Astrocyte (in vitro differentiated cells and primary cell): ENCODE results near the gene GGCT. TPM values are rescaled to one million over a fixed set of nuclear protein-coding genes. Genes with fewer than 3 reads are reported as not detected.

Source experiments
- DNase-seq: peaks from one replicate; pipeline ENCODE4 v3.0.0-alpha.2; 2010; ENCODE audit warnings: low read depth
- FAIRE-seq: peaks from 2 replicates; lab custom pipeline; 2011; peaks lifted over from hg19 to GRCh38; lab: Jason Lieb, UNC
- H2AFZ ChIP-seq: 2 replicates; pipeline ENCODE4 v1.6.0; 2012; ENCODE audit warnings: low read depth, low read length, inconsistent platforms
- H3K27ac ChIP-seq: 2 replicates; pipeline ENCODE4 v1.5.1; 2011; ENCODE audit warnings: low read depth, low read length, inconsistent platforms
- H3K27me3 ChIP-seq: 2 replicates; pipeline ENCODE4 v1.6.0; 2011; ENCODE audit warnings: low read length, inconsistent platforms; ENCODE audit not compliant: insufficient read depth
- H3K36me3 ChIP-seq: 2 replicates; pipeline ENCODE4 v1.5.1; 2011; ENCODE audit warnings: low read length, inconsistent platforms; ENCODE audit not compliant: insufficient read depth
- H3K4me1 ChIP-seq: 2 replicates; pipeline ENCODE4 v1.5.1; 2011; ENCODE audit warnings: low read length, inconsistent platforms; ENCODE audit not compliant: insufficient read depth
- H3K4me2 ChIP-seq: 2 replicates; pipeline ENCODE4 v1.6.0; 2012; ENCODE audit warnings: low read length, inconsistent platforms
- H3K4me3 ChIP-seq: 2 replicates; pipeline ENCODE4 v1.5.1; 2011; ENCODE audit warnings: low read depth, mild to moderate bottlenecking, low read length, inconsistent platforms; ENCODE audit not compliant: insufficient read depth
- H3K79me2 ChIP-seq: 2 replicates; pipeline ENCODE4 v1.6.0; 2012; ENCODE audit warnings: mild to moderate bottlenecking, low read length, inconsistent platforms; ENCODE audit not compliant: insufficient read depth
- H3K9ac ChIP-seq: 2 replicates; pipeline ENCODE4 v1.6.0; 2012; ENCODE audit warnings: mild to moderate bottlenecking, low read length, inconsistent platforms
- H3K9me3 ChIP-seq: 2 replicates; pipeline ENCODE4 v1.5.1; 2012; ENCODE audit warnings: low read depth, mild to moderate bottlenecking, low read length, inconsistent platforms; ENCODE audit not compliant: insufficient read depth
- H4K20me1 ChIP-seq: 2 replicates; pipeline ENCODE4 v1.6.0; 2012; ENCODE audit warnings: low read length, inconsistent platforms; ENCODE audit not compliant: insufficient read depth
- H3K27ac Mint-ChIP-seq: one replicate; pipeline ENCODE4 v1.8.0; 2021; ENCODE audit warnings: mild to moderate bottlenecking, mixed read lengths; ENCODE audit not compliant: unreplicated experiment
- H3K27me3 Mint-ChIP-seq: one replicate; pipeline ENCODE4 v1.8.0; 2021; ENCODE audit warnings: low read depth, mixed read lengths; ENCODE audit not compliant: unreplicated experiment
- H3K36me3 Mint-ChIP-seq: one replicate; pipeline ENCODE4 v1.8.0; 2021; ENCODE audit warnings: low read depth, mixed read lengths; ENCODE audit not compliant: unreplicated experiment
- H3K4me1 Mint-ChIP-seq: one replicate; pipeline ENCODE4 v1.8.0; 2021; ENCODE audit warnings: low read depth, mixed read lengths; ENCODE audit not compliant: unreplicated experiment
- H3K4me3 Mint-ChIP-seq: one replicate; pipeline ENCODE4 v1.8.0; 2021; ENCODE audit warnings: mild to moderate bottlenecking, moderate library complexity, mixed read lengths; ENCODE audit not compliant: unreplicated experiment
- H3K9me3 Mint-ChIP-seq: one replicate; pipeline ENCODE4 v1.8.0; 2021; ENCODE audit warnings: mild to moderate bottlenecking, mixed read lengths; ENCODE audit not compliant: unreplicated experiment
- EZH2 ChIP-seq: IDR thresholded peaks from 2 replicates; pipeline ENCODE4 v1.6.1; 2012; ENCODE audit warnings: mild to moderate bottlenecking, low read length, inconsistent platforms; ENCODE audit not compliant: insufficient read depth
- total RNA-seq: library from RNA; stranded (reverse); gene quantifications from 2 replicates; pipeline ENCODE4 v1.2.1, GENCODE V29; 2021
- TF ChIP-seq, protein P1 (sequence below): IDR thresholded peaks from 2 replicates; pipeline ENCODE4 v1.5.1; 2011; ENCODE audit warnings: low read depth, mild to moderate bottlenecking, inconsistent platforms, low read length, moderate library complexity; ENCODE audit not compliant: insufficient read depth

The GGCT gene
- total RNA-seq, 1 donor from 2014 or later = 29.6 TPM

GRCh38 chr7:30526163-30526562 lies 21.5 kb upstream of the GGCT start:
- no peak for TF ChIP-seq EZH2
- TF ChIP-seq, protein P1, sequence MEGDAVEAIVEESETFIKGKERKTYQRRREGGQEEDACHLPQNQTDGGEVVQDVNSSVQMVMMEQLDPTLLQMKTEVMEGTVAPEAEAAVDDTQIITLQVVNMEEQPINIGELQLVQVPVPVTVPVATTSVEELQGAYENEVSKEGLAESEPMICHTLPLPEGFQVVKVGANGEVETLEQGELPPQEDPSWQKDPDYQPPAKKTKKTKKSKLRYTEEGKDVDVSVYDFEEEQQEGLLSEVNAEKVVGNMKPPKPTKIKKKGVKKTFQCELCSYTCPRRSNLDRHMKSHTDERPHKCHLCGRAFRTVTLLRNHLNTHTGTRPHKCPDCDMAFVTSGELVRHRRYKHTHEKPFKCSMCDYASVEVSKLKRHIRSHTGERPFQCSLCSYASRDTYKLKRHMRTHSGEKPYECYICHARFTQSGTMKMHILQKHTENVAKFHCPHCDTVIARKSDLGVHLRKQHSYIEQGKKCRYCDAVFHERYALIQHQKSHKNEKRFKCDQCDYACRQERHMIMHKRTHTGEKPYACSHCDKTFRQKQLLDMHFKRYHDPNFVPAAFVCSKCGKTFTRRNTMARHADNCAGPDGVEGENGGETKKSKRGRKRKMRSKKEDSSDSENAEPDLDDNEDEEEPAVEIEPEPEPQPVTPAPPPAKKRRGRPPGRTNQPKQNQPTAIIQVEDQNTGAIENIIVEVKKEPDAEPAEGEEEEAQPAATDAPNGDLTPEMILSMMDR = no peak
- H4K20me1 ChIP-seq = no peaks in the 10 kb centered on the region
- H3K4me3 ChIP-seq = no peak overlapping the region
- H3K27me3 Mint-ChIP-seq = peaks cover 4% of the 10 kb centered on the region
- peaks cover 5% of the 10 kb centered on the region for H3K4me1 Mint-ChIP-seq
- no peak overlapping the region for H3K27ac ChIP-seq
- peaks cover 2% of the 10 kb centered on the region for H3K36me3 Mint-ChIP-seq
- H2AFZ ChIP-seq = no peak overlapping the region
- no peak overlapping the region for H3K4me2 ChIP-seq
- H3K9me3 ChIP-seq = no peaks in the 10 kb centered on the region
- H3K27me3 ChIP-seq = no peaks in the 10 kb centered on the region
- no peaks in the 10 kb centered on the region for H3K9me3 Mint-ChIP-seq
- DNase-seq (no peak), FAIRE-seq (no peak)
- no peaks in the 10 kb centered on the region for H3K36me3 ChIP-seq
- no peaks in the 10 kb centered on the region for H3K79me2 ChIP-seq
- no peaks in the 10 kb centered on the region for H3K4me1 ChIP-seq
- no peak overlapping the region for H3K9ac ChIP-seq
- no peak overlapping the region for H3K4me3 Mint-ChIP-seq
- no peak overlapping the region for H3K27ac Mint-ChIP-seq

GRCh38 chr7:30525429-30525828 lies 20.8 kb upstream of the GGCT start:
- Mint-ChIP-seq H3K9me3 (no peaks in the 10 kb centered on the region), H3K27ac (peak overlapping the region; percentile 47), H3K4me1 (peaks cover 12% of the 10 kb centered on the region), H3K4me3 (peak overlapping the region; percentile 3), H3K27me3 (peaks cover 4% of the 10 kb centered on the region), H3K36me3 (peaks cover 2% of the 10 kb centered on the region)
- H3K9ac ChIP-seq = no peak overlapping the region
- no peaks in the 10 kb centered on the region for H3K9me3 ChIP-seq
- H4K20me1 ChIP-seq = no peaks in the 10 kb centered on the region
- no peak overlapping the region for H3K4me3 ChIP-seq
- H3K27ac ChIP-seq = no peak overlapping the region
- H3K27me3 ChIP-seq = no peaks in the 10 kb centered on the region
- TF ChIP-seq, protein P1 = no peak
- TF ChIP-seq EZH2 = no peak
- DNase-seq = no peak
- no peaks in the 10 kb centered on the region for H3K4me1 ChIP-seq
- no peaks in the 10 kb centered on the region for H3K79me2 ChIP-seq
- no peak for FAIRE-seq
- H2AFZ ChIP-seq = no peak overlapping the region
- no peak overlapping the region for H3K4me2 ChIP-seq
- no peaks in the 10 kb centered on the region for H3K36me3 ChIP-seq

DNA sequence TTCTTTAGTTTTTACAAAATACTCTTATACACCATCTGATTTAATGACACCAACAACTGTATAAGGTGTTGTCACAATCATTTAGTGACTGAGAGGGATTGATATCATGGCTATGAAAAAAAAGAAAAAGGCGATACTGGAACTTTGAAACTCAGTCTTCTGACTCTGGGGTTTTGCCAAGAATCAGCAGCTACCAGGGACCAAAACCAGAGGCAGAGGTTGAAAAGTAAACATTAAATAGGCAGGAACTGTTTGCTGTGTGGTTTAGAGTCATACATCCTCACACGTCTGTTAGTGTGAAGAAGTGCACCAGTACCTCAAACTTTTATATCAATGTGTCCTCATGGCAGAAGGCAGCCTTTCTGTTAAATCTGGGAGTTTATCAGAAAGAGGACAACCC lies 19.9 kb upstream of the GGCT start:
- DNase-seq (no peak), FAIRE-seq (no peak)
- Histone ChIP-seq H4K20me1 (no peaks in the 10 kb centered on the region), H3K4me3 (no peak overlapping the region), H2AFZ (no peak overlapping the region), H3K9me3 (no peaks in the 10 kb centered on the region), H3K36me3 (no peaks in the 10 kb centered on the region), H3K27me3 (no peaks in the 10 kb centered on the region), H3K27ac (no peak overlapping the region), H3K4me2 (no peak overlapping the region), H3K4me1 (no peaks in the 10 kb centered on the region), H3K79me2 (no peaks in the 10 kb centered on the region), H3K9ac (no peak overlapping the region)
- Mint-ChIP-seq H3K27me3 (peaks cover 4% of the 10 kb centered on the region), H3K9me3 (no peaks in the 10 kb centered on the region), H3K36me3 (peaks cover 2% of the 10 kb centered on the region), H3K27ac (no peak overlapping the region), H3K4me1 (peaks cover 13% of the 10 kb centered on the region), H3K4me3 (no peak overlapping the region)
- TF ChIP-seq EZH2 = no peak
